HS-5 (cell line): Measurements from ENCODE around the gene CCDC54.

Experiments used
- DNase-seq: peaks from one replicate; pipeline ENCODE4 v3.0.0-alpha.2; 2012; ENCODE audit warnings: low read depth

CCDC54 gene

GRCh38 chr3:107394502-107394901, 17.3 kb downstream of the CCDC54 start:
- DNase-seq: no peak

- DNase-seq: no peak
Measured at GRCh38 chr3:107395066-107395465, 17.8 kb downstream of the CCDC54 start.

- DNase-seq: no peak
Measured at GRCh38 chr3:107401301-107401700, 24.1 kb downstream of the CCDC54 start.

- no peak for DNase-seq
Measured at GRCh38 chr3:107402214-107402613, 25.0 kb downstream of the CCDC54 start.

GRCh38 chr3:107404727-107405469, 27.7 kb downstream of the CCDC54 start:
- DNase-seq: peak; percentile 45

- DNase-seq: no peak
Measured at GRCh38 chr3:107407355-107407754, 30.1 kb downstream of the CCDC54 start.

GRCh38 chr3:107408513-107408912, 31.3 kb downstream of the CCDC54 start:
- DNase-seq: no peak

- no peak for DNase-seq
Measured at GRCh38 chr3:107409365-107409764, 32.1 kb downstream of the CCDC54 start.

GRCh38 chr3:107410606-107411005, 33.4 kb downstream of the CCDC54 start:
- DNase-seq: no peak

- DNase-seq: no peak
Measured at GRCh38 chr3:107411056-107411455, 33.8 kb downstream of the CCDC54 start.

GRCh38 chr3:107411779-107412178, 34.5 kb downstream of the CCDC54 start:
- DNase-seq: no peak

GRCh38 chr3:107412376-107412775, 35.1 kb downstream of the CCDC54 start:
- DNase-seq: no peak

GRCh38 chr3:107413264-107413663, 36.0 kb downstream of the CCDC54 start:
- DNase-seq: no peak

- DNase-seq: no peak
Measured at GRCh38 chr3:107414325-107414964, 37.2 kb downstream of the CCDC54 start.

- no peak for DNase-seq
Measured at GRCh38 chr3:107416138-107416537, 38.9 kb downstream of the CCDC54 start.

- no peak for DNase-seq
Measured at GRCh38 chr3:107416886-107417285, 39.6 kb downstream of the CCDC54 start.

- DNase-seq: peak; percentile 50
Measured at GRCh38 chr3:107421170-107421792, 44.0 kb downstream of the CCDC54 start.

GRCh38 chr3:107421881-107422280, 44.6 kb downstream of the CCDC54 start:
- DNase-seq: no peak

GRCh38 chr3:107425033-107425432, 47.8 kb downstream of the CCDC54 start:
- DNase-seq: no peak

GRCh38 chr3:107426223-107426622, 49.0 kb downstream of the CCDC54 start:
- DNase-seq: no peak
